HG03175 (cell line): Measurements from ENCODE around the gene MAD2L1BP.
"Not testable (repeated sequence)": the region's sequence is repeated elsewhere in the genome, so short reads cannot be mapped to it uniquely, and the experiment has no call there.

Experiments used
- ATAC-seq: cut with Tn5 transposase; IDR thresholded peaks from one replicate; pipeline ENCODE4 v1.9.1; 2021; ENCODE audit warnings: mild to moderate bottlenecking, moderate library complexity; ENCODE audit not compliant: unreplicated experiment

Gene MAD2L1BP

DNA sequence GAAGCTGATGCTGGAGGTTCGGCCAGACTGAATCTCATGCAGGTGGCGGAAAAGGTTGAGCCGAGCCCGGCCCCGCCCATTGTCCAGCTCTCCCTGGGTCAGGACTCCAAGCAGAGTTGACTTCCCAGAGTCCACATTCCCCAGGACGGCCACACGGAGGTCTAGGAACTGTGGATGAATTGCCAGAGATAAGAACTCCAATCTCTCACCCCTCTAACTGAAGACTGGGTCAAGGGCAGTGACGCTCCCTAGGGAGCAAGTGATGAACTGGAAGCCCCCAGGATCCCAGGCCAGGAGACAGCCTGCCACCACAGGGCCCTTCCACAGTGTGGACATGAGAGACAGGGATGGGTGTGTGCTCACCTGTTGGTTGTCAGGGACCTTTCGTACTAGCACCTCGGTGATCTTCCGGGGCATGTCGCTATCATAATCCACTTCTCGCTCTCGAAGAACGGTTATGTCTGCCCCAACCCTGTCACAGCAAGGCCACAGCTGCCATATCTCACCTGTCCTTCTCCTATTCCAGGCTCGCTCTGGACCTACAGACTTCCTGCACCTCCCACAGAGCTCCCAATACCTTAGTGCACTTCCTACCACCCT lies 10.1 kb upstream of the MAD2L1BP start:
- no peak for ATAC-seq

DNA sequence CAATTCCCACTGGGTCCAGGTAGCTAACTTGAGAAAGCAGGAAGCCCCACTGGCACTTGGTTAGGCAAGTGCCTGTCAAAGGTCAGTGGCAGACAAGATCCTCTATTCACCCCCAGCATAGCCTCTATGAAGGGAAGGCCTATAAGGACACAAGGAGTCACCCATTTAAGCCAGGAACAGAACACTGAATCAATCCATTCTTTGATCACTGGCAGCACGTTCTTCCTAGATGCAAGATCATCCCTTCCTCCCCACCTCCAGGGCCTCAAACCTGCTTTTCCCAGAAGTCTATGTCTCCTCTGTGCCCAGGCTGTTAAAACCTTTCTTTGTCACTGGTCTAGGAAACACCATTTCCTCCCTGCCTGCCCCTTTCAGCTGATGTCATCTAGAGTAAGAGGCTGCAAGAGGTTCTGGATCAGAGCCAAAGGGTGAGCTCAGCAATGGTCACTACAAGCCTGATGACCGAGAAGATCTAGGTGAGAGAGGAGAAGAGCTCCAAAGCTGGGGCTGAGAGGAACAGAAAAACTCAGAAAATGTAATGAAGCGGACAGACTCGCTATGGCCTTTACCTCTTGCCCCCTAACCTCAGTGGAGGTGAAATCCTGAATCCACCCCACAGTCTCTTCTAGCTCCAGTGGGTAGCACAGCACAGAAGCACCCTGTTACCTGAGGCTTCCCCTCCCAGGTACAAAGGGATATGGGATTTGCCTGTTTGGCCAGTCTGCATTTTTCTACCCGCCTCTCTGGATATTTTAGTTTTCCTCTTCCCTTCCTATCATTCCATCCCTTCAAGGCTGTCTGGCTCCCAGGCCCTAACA lies 8.4 kb upstream of the MAD2L1BP start:
- no peak for ATAC-seq

DNA sequence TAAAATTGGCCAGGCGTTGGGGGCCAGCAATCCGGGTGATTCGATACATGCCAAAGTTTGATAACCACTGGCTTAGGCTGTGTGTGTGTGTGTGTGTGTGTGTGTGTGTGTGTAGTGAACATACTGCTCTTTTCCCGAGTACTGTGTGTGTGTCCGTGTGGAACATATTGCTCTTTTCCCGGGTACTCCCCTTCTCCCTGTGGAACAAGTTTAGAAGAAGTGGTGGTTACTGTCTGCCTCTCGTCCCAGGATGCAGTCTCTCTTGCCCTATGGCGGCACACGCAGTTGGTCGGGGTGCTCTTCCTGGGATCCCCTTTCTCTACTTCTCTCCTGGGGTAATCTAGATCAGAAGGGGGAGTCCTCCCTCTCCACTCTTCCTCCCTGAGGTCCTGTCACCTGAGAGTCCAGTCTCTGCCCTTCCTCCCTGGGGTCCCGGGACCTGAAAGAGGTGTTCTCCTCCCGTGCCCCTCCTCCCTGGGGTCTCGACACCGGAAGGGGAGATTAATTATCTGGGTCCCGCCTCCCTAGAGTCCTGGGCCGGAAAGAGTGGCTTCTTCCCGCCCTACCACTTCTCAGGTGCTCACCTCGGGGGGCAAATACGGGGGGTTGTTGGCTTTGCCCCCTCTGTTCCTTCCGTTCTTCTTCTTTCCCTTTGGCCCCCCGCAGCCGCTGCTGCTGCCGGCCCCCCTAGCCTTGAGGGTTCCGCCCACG lies 7.1 kb upstream of the MAD2L1BP start:
- peak; percentile 20 for ATAC-seq

DNA sequence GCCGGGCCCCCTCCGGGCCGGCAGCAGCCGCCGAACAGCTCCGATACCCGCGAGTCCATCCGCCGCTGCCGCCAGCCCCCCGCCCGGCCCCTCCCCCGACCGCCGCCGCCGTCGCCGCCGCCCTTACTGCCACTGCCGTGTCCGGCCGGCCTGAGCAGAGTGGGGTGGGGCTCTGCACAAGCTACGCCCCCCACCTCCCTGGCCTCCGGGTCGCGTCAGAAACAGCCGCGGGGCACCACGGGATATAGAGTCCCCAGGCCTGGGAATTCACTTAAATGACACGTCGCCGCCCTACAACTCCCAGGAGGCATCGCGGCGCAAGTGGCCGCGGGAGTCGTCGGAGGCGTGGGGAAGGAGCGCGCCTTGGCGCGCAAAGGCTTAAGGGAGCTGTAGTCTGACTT lies 6.5 kb upstream of the MAD2L1BP start, which contains the start of gene GTPBP2:
Gene GTPBP2, minus strand, starts transcription at position 161 of the 401 bp plus-strand sequence. Its CDS starts 102 bp downstream, at position 59.
- peak; percentile 86 for ATAC-seq

DNA sequence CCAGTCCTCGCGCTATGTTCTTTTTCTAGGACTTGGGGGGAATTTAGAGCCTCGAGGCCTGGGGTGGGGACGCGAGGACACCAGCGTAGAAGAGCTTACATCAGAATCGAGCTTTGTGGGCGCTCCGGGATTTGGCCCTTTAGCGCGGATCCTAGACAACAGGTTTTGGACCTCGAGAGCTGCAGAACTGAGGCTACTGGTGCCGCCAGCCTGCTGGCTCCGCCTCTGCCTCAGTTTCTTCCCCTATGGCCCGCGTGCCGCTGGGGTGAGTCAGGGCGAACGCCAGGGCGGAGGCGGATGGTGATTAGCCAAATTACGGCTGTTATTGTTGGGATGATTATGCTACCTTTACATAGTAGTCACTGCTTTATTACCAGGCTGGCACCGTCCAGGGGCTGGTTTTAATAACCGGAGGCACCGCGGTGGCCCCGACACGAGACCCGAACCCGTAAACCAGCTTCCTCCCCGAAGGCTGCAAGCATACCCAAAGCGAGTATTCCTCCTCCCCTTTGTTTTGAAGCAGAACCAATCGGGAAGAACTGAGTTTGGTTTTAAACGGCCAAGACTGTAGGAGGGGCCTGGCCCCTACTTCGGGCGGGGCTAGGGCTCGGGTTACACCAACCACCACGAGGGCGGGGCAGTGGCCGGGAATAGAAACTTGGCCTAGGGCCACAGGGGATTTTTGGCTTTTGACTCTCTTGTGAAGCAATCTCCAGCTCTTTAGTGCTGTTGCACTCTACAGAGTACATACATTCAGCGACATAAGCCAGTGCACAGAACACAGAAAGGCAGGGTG lies 5.9 kb upstream of the MAD2L1BP start:
- ATAC-seq: peak; percentile 67

DNA sequence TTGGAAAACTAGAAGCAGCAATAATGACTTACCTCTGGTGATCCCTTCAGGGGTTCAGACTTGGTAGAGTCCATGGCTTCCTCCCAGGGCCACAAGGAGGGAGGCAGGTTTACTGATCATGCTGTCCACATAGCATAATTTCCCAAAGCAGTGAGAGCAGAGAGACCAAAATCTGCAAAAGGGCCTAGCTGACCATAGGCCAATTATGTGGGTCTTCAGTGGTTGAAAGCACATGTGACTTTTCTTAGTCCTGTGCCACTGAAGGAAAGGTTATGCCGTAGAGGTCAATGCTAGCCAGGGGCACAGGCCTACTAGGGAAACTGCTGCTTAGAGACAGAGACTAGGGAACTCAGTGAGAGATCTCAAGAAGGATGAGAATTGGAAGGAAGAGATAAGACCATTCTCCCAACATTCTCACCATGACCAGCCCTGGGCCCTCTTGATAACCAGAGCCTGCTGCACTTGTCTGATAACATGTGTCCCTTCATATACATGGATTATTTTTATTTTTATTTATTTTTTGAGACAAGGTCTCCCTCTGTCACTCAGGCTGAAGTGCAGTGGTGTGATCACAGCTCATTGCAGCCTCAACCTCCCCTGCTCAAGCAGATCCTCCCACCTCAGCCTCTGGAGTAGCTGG lies 4.5 kb upstream of the MAD2L1BP start:
- no peak for ATAC-seq

DNA sequence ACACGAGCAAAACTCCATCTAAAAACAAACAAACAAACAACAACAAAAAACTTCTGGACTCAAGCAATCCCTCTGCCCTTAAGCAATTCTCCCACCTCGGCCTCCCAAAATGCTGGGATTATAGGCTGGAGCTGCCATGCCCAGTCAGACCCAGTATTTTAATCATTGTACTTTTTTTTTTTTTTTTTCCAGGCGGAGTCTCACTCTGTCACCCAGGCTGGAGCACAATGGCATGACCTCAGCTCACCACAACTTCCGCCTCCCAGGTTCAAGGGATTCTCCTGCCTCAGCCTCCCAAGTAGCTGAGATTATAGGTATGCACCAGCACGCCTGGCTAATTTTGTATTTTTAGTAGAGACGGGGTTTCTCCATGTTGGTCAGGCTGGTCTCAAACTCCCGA lies 2.6 kb upstream of the MAD2L1BP start:
- not testable (repeated sequence) for ATAC-seq

DNA sequence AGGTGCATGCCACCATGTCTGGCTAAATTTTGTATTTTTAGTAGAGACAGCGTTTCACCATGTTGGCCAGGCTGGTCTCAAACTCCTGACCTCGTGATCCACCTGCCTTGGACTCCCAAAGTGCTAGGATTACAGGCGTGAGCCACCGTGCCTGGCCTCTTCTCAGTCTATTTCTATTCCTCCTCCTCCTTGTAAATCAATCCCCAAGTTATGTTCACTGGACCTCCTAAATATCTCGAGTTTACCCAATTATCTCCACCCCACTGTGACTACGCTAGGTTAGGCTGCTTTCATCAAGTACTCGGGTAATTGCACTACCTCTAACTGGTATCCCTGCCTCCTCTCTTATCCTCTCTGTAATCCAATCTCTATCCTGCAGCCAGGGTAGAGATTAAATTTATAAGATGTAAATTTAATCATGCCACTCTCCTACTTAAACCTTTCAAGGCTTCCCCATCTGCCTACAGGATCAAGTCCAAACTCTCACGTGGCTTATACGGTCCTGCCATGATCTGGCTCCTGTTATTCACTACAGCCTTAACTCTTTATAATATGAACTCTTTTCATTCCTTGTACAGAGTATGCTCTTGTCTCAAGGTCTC lies 837 bp upstream of the MAD2L1BP start:
- no peak for ATAC-seq

DNA sequence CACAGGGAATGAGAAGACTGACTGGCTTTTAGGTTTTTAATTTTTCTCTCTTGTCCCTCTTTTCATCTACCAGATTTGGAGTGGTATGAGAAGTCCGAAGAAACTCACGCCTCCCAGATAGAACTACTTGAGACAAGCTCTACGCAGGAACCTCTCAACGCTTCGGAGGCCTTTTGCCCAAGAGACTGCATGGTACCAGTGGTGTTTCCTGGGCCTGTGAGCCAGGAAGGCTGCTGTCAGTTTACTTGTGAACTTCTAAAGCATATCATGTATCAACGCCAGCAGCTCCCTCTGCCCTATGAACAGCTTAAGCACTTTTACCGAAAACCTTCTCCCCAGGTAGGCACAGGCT lies 644 bp downstream of the MAD2L1BP start:
- peak; percentile 6 for ATAC-seq

DNA sequence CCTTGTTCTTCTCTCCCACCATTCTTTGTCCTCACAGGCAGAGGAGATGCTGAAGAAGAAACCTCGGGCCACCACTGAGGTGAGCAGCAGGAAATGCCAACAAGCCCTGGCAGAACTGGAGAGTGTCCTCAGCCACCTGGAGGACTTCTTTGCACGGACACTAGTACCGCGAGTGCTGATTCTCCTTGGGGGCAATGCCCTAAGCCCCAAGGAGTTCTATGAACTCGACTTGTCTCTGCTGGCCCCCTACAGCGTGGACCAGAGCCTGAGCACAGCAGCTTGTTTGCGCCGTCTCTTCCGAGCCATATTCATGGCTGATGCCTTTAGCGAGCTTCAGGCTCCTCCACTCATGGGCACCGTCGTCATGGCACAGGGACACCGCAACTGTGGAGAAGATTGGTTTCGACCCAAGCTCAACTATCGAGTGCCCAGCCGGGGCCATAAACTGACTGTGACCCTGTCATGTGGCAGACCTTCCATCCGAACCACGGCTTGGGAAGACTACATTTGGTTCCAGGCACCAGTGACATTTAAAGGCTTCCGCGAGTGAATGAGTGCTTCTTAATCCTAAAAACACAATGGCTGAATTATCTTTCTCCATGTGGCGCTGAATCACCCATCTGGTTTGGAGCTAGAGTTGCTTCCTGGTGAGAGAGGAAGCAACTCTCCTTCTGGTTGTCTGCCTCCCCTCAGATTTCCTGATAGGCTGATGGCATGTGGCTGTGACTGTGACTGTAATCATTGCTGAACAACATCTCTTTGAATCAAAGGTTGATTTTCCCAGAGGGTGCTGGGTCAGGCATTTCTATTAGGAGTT lies 4.6 kb downstream of the MAD2L1BP start:
- ATAC-seq: no peak

DNA sequence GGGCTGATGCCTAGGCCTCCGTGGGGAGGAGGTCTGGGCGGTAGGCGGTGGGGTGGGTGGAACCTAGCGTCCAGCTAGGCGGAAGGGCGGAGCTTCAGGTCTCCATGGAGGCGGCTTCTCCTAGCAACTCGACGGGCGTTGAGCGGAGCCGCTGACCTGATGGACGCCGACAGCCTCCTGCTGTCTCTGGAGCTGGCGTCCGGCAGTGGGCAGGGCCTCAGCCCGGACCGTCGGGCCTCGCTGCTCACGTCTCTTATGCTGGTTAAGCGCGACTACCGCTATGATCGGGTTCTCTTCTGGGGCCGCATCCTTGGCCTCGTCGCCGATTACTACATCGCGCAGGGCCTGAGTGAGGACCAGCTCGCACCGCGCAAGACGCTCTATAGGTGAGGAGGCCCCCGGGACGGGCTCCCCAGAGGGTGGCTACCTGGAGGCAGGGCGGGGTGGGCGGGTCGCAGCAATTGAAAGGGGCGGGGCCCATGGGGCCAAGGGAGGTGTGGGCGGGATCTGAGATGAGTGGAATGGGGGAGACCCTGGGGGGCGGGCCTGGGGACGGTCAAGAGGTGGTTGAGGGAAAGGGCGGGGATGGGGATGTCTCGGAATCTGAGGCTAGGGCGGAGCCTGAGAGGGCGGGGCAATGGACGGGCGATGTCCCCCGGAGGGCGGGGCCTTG lies 9.4 kb downstream of the MAD2L1BP start, which contains the start of gene RSPH9:
Gene RSPH9, plus strand, starts transcription at position 97 of the 673 bp plus-strand sequence. Its CDS starts 63 bp downstream, at position 160.
- peak; percentile 60 for ATAC-seq

DNA sequence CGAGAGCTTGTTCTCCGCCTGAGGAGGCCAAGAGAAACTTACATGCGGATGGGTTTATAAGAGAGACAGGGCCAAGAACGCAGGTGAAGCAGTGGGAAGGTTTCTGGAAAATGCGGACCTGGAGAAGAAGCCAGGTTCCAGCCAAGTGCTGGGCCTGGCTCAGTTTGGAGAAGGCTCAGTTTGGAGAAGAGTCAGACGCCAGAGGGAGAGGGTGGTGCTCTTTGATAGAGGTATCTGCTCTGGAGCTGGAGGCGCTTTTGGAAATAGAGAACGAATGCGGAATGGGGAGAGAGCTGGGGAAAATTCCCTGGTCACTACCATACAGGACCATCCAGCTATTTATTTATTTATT lies 9.9 kb downstream of the MAD2L1BP start:
- no peak for ATAC-seq

DNA sequence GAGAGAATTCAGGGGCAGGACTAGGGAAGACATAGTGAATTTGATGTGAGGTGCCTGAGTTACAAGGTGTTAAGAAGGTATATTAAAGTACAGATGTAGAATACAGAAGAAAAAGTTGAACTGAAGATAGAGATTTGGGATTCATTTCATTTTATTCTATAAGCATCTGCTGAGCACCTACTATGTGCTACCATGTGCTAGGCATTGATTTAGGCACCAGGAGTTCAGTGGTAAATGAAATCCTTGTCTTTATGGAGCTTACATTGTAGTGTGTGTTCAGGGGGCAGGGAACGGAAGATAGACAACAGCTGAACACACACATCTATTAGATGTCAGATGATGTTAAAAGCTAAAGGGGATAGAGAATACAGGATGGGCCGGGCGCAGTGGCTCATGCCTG lies 12.0 kb downstream of the MAD2L1BP start:
- no peak for ATAC-seq

DNA sequence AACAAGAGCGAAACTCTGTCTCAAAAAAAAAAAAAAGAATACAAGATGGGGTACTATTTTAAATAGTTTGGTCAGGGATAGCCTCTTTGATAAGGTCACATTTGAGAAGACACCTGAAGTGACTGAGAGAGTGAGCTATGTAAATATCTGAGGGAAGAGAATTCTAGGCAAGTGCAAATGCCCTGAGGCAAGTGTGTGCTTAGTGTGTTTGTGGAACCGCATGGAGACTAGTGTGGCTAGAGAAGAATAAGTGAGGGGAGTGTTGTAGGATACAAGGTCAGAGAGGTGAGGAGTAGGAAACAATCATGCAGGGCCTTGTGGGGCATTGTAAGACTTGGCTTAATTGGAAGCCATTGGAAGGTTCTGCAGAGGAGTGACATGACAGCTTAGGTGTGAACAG lies 12.6 kb downstream of the MAD2L1BP start:
- no peak for ATAC-seq

DNA sequence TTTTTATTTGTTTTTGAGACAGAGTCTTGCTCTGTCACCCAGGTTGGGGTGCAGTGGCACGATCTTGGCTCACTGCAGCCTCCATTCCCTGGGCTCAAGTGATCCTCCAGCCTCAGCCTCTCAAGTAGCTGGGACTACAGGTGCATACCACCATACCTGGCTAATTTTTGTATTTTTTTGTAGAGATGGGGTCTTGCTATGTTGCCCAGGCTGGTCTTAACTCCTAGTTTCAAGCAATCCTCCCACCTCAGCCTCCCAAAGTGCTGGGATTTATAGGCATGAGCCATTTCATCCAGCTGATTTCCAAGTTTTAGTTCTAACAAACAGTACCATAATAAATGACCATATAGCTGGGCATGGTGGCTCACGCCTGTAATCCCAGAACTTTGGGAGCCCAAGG lies 17.2 kb downstream of the MAD2L1BP start:
- ATAC-seq: not testable (repeated sequence)

DNA sequence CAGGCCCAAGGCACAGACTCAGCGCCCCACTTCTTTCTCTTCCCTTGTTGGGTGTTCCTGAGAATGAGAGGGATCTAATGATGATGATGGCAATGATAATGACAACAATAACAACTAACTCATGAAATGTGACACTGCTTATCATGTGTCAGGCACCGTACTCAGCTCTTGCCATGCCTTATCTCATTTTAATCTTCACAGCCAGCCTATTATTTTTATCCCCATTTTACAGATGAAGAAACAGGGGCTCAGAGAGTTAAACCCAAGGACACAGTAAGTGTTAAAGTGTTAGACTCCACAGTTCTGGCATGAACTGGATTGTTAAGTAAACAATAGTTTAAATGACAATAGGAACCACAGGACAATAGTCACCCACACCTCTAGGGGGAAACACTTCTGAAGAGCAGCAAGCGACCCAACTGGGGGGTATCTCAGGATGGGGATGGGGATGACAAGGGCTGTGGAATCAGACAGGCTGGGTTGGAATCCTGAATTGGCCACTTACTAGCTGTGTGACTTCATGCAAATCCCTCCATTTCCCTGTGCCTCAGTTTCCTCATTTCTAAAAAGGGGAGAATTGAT lies 21.7 kb downstream of the MAD2L1BP start:
- no peak for ATAC-seq

DNA sequence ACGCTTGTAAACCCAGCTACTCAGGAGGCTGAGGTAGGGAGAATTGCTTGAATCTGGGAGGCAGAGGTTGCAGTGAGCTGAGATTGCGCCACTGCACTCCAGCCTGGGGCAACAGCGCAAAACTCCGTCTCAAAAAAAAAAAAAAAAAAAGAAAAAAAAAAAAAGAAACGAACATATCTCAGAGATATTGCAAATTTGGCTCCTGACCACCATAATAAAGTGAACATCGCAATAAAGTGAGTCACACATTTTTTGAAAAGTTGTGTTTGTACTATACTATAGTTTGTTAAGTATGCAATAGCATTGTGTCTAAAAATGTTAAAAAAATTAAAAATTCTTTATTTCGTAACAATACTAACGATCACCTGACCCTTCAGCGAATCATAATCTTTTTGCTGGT lies 22.5 kb downstream of the MAD2L1BP start:
- ATAC-seq: no peak

DNA sequence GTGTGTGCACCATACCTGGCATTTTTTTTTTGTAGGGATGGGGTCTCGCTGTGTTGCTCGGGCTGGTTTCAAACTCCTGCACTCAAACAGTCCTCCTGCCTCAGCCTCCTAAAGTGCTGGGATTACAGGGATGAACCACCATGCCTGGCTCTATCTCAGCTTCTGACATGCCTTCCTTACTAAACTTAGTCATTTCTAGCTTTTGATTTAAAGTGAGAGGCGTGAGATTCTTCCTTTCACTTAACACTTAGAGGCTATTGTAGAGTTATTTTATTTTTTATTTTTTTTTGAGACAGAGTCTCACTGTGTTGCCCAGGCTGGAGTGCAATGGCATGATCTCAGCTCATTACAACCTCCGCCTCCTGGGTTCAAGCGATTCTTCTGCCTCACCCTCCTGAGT lies 27.3 kb downstream of the MAD2L1BP start:
- not testable (repeated sequence) for ATAC-seq
